Panc1 (cell line): ENCODE data around the gene CYP27C1.

Source experiments
- CTCF ChIP-seq: fragments of 450-650 bp; IDR thresholded peaks from 2 replicates; pipeline ENCODE4 v1.5.1; 2017; ENCODE audit warnings: mild to moderate bottlenecking
- POLR2AphosphoS5 ChIP-seq: IDR thresholded peaks from 2 replicates; pipeline ENCODE4 v1.6.1; 2012; ENCODE audit warnings: mild to moderate bottlenecking, low read depth, low read length, moderate library complexity

- TF ChIP-seq CTCF (no peak), POLR2AphosphoS5 (no peak)
Measured at GRCh38 chr2:127181851-127182250, 38.2 kb downstream of the CYP27C1 start.
